GM19035 (cell line): ENCODE measurements around the gene ACBD5.
"Not testable (repeated sequence)": the region's sequence is repeated elsewhere in the genome, so short reads cannot be mapped to it uniquely, and the experiment has no call there.

Experiments
- ATAC-seq: cut with Tn5 transposase; IDR thresholded peaks from one replicate; pipeline ENCODE4 v1.9.1; 2021; ENCODE audit not compliant: unreplicated experiment

ACBD5 gene

GRCh38 chr10:27240212-27241009 lies at the start of gene ACBD5:
Gene ACBD5 (minus strand): TSS chr10:27240797. CDS start chr10:27240688, 109 bp downstream.
- ATAC-seq: peak; percentile 42

- no peak for ATAC-seq
These were observed 44.5 kb upstream of the ACBD5 start for GRCh38 chr10:27285093-27285492.

GRCh38 chr10:27276581-27276980 lies 36.0 kb upstream of the ACBD5 start:
- ATAC-seq: no peak

GRCh38 chr10:27266025-27266424 lies 25.4 kb upstream of the ACBD5 start:
- not testable (repeated sequence) for ATAC-seq

- not testable (repeated sequence) for ATAC-seq
These were observed 22.2 kb upstream of the ACBD5 start for GRCh38 chr10:27262788-27263187.

- ATAC-seq: no peak
These were observed 18.5 kb upstream of the ACBD5 start for GRCh38 chr10:27258838-27259812.

- no peak for ATAC-seq
These were observed 17.9 kb upstream of the ACBD5 start for GRCh38 chr10:27258492-27258837.

GRCh38 chr10:27256299-27257189 lies 15.9 kb upstream of the ACBD5 start:
- no peak for ATAC-seq

GRCh38 chr10:27253576-27253975 lies 13.0 kb upstream of the ACBD5 start:
- ATAC-seq: no peak

GRCh38 chr10:27252267-27253000 lies 11.8 kb upstream of the ACBD5 start:
- ATAC-seq: peak; percentile 98

GRCh38 chr10:27251554-27251953 lies 11.0 kb upstream of the ACBD5 start:
- no peak for ATAC-seq

GRCh38 chr10:27248215-27248614 lies 7.6 kb upstream of the ACBD5 start:
- no peak for ATAC-seq

- ATAC-seq: no peak
These were observed 6.8 kb upstream of the ACBD5 start for GRCh38 chr10:27247441-27247840.

- ATAC-seq: no peak
These were observed 6.4 kb upstream of the ACBD5 start for GRCh38 chr10:27247006-27247405.

GRCh38 chr10:27245836-27246235 lies 5.2 kb upstream of the ACBD5 start:
- ATAC-seq: no peak

GRCh38 chr10:27244976-27245375 lies 4.4 kb upstream of the ACBD5 start:
- no peak for ATAC-seq

- ATAC-seq: peak; percentile 42
These were observed 2.5 kb upstream of the ACBD5 start for GRCh38 chr10:27242951-27243551.

- no peak for ATAC-seq
These were observed 1.9 kb upstream of the ACBD5 start for GRCh38 chr10:27242473-27242950.

GRCh38 chr10:27241652-27242472 lies 1.3 kb upstream of the ACBD5 start:
- ATAC-seq: peak; percentile 66
